Left lung (tissue), 10 donors: ENCODE results near the gene MDM2. TPM values are rescaled to one million over a fixed set of nuclear protein-coding genes. Genes with fewer than 3 reads are reported as not detected.

Experiments used
- ATAC-seq: fragments of 200-7000 bp; cut with Tn5 transposase; one replicate; pipeline ENCODE4 v1.9.1; 2020; ENCODE audit warnings: moderate library complexity
- DNase-seq, 4 donors: peaks; one replicate each; pipeline ENCODE4 v3.0.0-alpha.2; 2013 to 2020
- H3K27ac ChIP-seq, 2 donors: fragments of 200-600 bp; sonication (generic) in 1 of 2; one replicate each; pipeline versions ENCODE4 v1.5.0 to v1.8.0; 2020 to 2021
- H3K27me3 ChIP-seq, 2 donors: fragments of 200-600 bp; sonication (generic) in 1 of 2; one replicate each; pipeline versions ENCODE4 v1.5.0 to v1.8.0; 2020 to 2021
- H3K36me3 ChIP-seq, 2 donors: fragments of 200-600 bp; sonication (generic) in 1 of 2; one replicate each; pipeline versions ENCODE4 v1.5.0 to v1.8.0; 2020 to 2021
- H3K4me1 ChIP-seq, 2 donors: fragments of 200-600 bp; one replicate each; pipeline ENCODE4 v1.8.0; 2021
- H3K4me3 ChIP-seq, 2 donors: fragments of 200-600 bp; sonication (generic) in 1 of 2; one replicate each; pipeline versions ENCODE4 v1.5.0 to v1.8.0; 2020 to 2021; ENCODE audit warnings: mild to moderate bottlenecking in 1 of 2
- H3K9me3 ChIP-seq, 2 donors: fragments of 200-600 bp; sonication (generic) in 1 of 2; one replicate each; pipeline versions ENCODE4 v1.5.0 to v1.8.0; 2020 to 2021
- intact Hi-C, 2 donors: fragments of 100-400 bp; cut with DNase I; formaldehyde crosslinking; loops; one replicate each; pipeline versions ENCODE4 v1.11.2 to v1.14.2; 2022
- polyA plus RNA-seq, 6 donors: library from polyadenylated mRNA; unstranded; fragments of 120-200 nt; gene quantifications; one replicate each; pipeline ENCODE4 v1.2.1, GENCODE V29; 2013; ENCODE audit not compliant: insufficient read length in 6 of 6
- total RNA-seq, 2 donors: library from RNA; stranded (reverse); fragmentation: NEBNext Ultra II Directional; extraction: Animal tissue kit (Norgen Biotek cat#: 25700); gene quantifications; one replicate each; pipeline ENCODE4 v1.2.1, GENCODE V29; 2021
- TF ChIP-seq, protein P1 (sequence below), 2 donors: fragments of 200-600 bp; sonication (generic) in 1 of 2; IDR thresholded peaks; one replicate each; pipeline versions ENCODE4 v1.5.0 to v1.8.0; 2021; ENCODE audit warnings: antibody characterized with exemption in 2 of 2
- donor health status: DM: no; HTN: yes; CAD: no.
- donor health status: DM: no; HTN: no; CAD: no.

The MDM2 gene
- total and polyA plus RNA-seq, 8 donors = 89.3 to 174 (median 120) TPM

DNA sequence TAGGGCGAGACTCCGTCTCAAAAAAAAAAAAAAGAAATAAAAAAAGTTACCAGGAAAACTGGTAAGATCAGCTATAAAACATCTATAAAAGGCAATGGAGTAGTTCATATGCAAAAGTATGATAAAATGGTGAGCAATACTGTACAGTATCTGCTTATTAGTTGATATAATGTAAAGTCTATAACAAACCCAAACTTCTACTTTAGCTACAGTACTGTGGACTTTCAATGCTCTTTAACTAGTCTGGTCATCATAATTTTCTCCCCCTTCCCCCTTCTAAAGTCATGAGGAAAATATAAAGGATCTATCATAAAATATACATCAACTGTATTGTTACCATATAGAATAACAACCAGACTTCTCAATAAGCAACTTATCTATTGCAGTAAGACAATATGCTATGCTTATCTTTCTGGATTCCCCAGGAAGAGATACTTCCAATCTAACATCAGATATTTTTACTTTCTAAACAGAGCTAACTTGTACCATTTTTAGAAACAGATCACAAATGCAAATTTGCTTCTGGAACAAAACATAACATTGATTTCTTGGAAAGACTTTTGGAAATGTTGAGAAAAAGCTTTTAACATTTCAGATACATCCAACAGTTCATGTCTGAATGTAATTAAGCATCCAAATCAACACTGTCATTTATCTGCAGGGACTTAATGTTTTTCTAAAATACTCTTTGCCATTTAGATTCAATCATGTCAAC, 43.8 kb downstream of the MDM2 start:
- Histone ChIP-seq H3K36me3 (peaks cover 0 to 22% of the 10 kb centered on the region in 2 donors), H3K9me3 (no peaks in the 10 kb centered on the region), H3K4me3 (no peak overlapping the region), H3K4me1 (no peaks in the 10 kb centered on the region), H3K27ac (no peak overlapping the region), H3K27me3 (no peaks in the 10 kb centered on the region)
- TF ChIP-seq, protein P1, sequence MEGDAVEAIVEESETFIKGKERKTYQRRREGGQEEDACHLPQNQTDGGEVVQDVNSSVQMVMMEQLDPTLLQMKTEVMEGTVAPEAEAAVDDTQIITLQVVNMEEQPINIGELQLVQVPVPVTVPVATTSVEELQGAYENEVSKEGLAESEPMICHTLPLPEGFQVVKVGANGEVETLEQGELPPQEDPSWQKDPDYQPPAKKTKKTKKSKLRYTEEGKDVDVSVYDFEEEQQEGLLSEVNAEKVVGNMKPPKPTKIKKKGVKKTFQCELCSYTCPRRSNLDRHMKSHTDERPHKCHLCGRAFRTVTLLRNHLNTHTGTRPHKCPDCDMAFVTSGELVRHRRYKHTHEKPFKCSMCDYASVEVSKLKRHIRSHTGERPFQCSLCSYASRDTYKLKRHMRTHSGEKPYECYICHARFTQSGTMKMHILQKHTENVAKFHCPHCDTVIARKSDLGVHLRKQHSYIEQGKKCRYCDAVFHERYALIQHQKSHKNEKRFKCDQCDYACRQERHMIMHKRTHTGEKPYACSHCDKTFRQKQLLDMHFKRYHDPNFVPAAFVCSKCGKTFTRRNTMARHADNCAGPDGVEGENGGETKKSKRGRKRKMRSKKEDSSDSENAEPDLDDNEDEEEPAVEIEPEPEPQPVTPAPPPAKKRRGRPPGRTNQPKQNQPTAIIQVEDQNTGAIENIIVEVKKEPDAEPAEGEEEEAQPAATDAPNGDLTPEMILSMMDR (IDR thresholded peaks at IDR 0.05) = no peak
- no peak for ATAC-seq
- DNase-seq = no peak
- intact Hi-C loops = no loop called here

DNA sequence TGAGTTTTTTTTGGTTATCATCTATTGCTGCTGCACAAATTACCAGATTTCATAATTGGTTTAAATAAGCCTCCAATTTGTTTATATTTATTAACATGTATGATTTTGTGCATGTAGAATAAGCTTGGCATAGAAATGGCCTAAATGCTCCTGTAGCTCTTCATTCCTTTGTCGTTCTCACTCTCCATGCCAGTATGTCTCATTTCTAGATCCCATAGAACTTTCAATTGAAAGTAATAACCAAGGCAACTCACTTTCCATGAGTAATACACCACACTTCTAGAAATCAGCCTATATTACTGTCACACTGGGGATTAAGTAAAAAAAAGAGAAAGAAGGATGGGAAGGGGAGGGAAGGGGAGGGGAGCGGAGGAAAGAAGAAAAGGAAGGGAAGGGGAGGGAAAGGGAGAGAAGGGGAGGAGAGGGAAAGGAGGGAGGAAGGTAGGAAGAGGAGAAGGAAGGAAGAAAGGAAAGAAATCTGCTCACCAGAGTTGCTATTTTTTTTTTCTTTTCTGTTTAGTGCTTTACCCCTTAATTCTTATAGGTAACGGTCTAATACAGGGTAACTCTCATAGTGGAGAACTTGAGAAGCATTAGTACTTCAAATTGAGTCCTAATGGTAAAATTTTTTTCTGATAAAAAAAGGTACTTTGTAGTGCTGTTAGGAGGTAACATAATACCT, 45.6 kb downstream of the MDM2 start:
- H3K9me3 ChIP-seq = no peaks in the 10 kb centered on the region
- no peaks in the 10 kb centered on the region for H3K27me3 ChIP-seq
- H3K36me3 ChIP-seq = peaks cover 0 to 38% of the 10 kb centered on the region in 2 donors
- H3K4me3 ChIP-seq = no peak overlapping the region
- no peak overlapping the region for H3K27ac ChIP-seq
- DNase-seq (no peak), ATAC-seq (no peak)
- intact Hi-C loops = no loop called here
- H3K4me1 ChIP-seq = no peaks in the 10 kb centered on the region
- TF ChIP-seq, protein P1 (IDR thresholded peaks at IDR 0.05) = no peak

DNA sequence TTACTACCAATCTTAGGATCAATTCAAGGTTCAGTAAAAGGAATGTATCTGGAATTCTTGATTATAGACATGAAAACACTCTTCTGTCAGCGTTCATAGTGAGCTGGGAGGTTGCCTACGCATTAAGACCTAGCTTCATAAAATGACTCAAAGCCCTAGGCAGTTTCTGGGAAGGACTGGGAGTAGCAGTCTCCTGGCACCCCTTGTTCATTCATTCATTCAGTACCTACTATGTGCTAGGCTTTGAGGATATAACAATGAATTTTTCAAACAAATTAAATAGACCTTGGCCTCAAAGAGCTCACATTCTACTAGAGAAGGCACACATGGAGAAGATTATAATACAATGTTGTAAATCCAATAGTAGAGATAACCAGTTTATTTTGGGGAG, 46.1 kb downstream of the MDM2 start:
- DNase-seq = no peak
- TF ChIP-seq, protein P1 (IDR thresholded peaks at IDR 0.05) = no peak

DNA sequence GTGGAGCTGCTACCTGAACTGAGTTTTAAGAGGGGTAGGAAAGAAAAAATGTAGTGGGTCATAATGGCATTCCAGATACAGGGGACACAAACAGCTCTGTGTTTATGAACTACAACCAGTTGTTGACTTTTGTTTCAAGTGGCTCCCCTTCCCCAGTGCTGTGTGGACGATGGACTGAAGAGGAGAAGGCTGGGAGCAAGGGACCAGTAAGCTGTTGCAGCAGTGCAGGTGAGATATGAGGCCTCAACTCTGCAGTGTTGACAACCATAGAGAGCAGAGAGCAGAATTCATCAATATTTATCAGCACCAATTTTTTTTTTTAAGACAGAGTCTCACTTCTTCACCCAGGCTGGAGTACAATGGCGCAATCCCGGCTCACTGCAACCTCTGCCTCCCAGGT, 46.6 kb downstream of the MDM2 start:
- Histone ChIP-seq H3K4me3 (no peak overlapping the region), H3K36me3 (peaks cover 0 to 41% of the 10 kb centered on the region in 2 donors), H3K27me3 (no peaks in the 10 kb centered on the region), H3K9me3 (no peaks in the 10 kb centered on the region), H3K27ac (no peak overlapping the region), H3K4me1 (no peaks in the 10 kb centered on the region)
- TF ChIP-seq, protein P1 (IDR thresholded peaks at IDR 0.05) = no peak
- intact Hi-C loops = no loop called here
- ATAC-seq = peak; percentile 32
- DNase-seq = no peak

More for the DNA sequence above, 46.1 kb downstream of the MDM2 start:
- Histone ChIP-seq H3K4me1 (no peaks in the 10 kb centered on the region), H3K27me3 (no peaks in the 10 kb centered on the region), H3K36me3 (peaks cover 0 to 41% of the 10 kb centered on the region in 2 donors), H3K27ac (no peak overlapping the region), H3K9me3 (no peaks in the 10 kb centered on the region), H3K4me3 (no peak overlapping the region)
- intact Hi-C loops = no loop called here
- peak; percentile 12 for ATAC-seq

DNA sequence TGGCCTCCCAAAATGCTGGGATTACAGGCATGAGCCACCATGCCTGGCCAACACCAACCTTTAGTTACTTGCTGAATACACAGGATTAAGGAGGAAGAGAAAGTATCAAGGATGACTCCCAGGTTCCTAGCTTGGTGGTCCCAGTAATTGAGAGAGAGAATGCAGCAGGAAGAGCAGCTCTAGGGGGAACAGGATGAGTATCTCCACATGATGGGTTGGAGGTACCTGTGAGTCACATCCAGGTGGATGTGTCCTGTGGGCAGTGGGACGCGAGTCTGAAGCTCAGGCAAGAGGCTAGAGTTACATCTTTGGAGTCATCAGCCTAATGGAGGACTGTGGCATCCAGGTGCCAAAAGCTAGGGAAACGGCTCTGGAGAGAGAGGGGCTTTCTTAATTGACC, 47.1 kb downstream of the MDM2 start:
- TF ChIP-seq, protein P1 (IDR thresholded peaks at IDR 0.05) = no peak
- no peaks in the 10 kb centered on the region for H3K9me3 ChIP-seq
- peaks cover 0 to 41% of the 10 kb centered on the region in 2 donors for H3K36me3 ChIP-seq
- H3K27me3 ChIP-seq = no peaks in the 10 kb centered on the region
- no peak overlapping the region for H3K4me3 ChIP-seq
- no peaks in the 10 kb centered on the region for H3K4me1 ChIP-seq
- DNase-seq (no peak), ATAC-seq (peak; percentile 32)
- H3K27ac ChIP-seq = no peak overlapping the region
- intact Hi-C loops = no loop called here
